Karpas-422 (cell line): ENCODE data around the gene FAM25G. TPM values are rescaled to one million over a fixed set of nuclear protein-coding genes. Genes with fewer than 3 reads are reported as not detected.

Source experiments
- small RNA-seq: library from RNA; depleted of rRNA; stranded (forward); fragments of <200 nt; gene quantifications from one replicate; pipeline ENCODE3, GENCODE V24; 2014
- total RNA-seq: library from RNA; depleted of rRNA; stranded (reverse); fragments of >200 nt; shearing (Covaris generic); gene quantifications from 2 replicates; pipeline ENCODE4 v1.2.3, GENCODE V29; 2014; ENCODE audit warnings: low replicate concordance; rRNA removed

The FAM25G gene
- total RNA-seq, 1 experiment from 2014 or later: not detected

Small RNA genes within 50 kb of the gene (small RNA-seq; reads per million reads assigned to genes)
- gene AL591684.3 (not detected), gene RNA5SP312 (not detected)

Other genes starting within 250 kb of the FAM25G start
- gene GDF10, start 191.5 kb downstream of the FAM25G start, total RNA-seq: not detected in 2 replicates
- not detected in 2 replicates for gene GDF2, start 169.2 kb downstream of the FAM25G start, total RNA-seq
- not detected in 2 replicates for gene RBP3, start 143.3 kb downstream of the FAM25G start, total RNA-seq
- not detected in 2 replicates for gene ZNF488, start 107.4 kb downstream of the FAM25G start, total RNA-seq
- gene ANXA8, start 7.6 kb downstream of the FAM25G start, total RNA-seq: not detected in 2 replicates
- 11.8 and 12.0 TPM in 2 replicates for gene AGAP9, start 31.9 kb upstream of the FAM25G start, total RNA-seq